ENCODE measurements around the gene GRN. TPM values are rescaled to one million over a fixed set of nuclear protein-coding genes. Genes with fewer than 3 reads are reported as not detected.

Gene GRN
- total and polyA plus RNA-seq, 2 of the 13 experiments (the other 11 are each of a cell fraction or from before 2014, with no cell fraction given), result 86.6 to 143 TPM

DNA sequence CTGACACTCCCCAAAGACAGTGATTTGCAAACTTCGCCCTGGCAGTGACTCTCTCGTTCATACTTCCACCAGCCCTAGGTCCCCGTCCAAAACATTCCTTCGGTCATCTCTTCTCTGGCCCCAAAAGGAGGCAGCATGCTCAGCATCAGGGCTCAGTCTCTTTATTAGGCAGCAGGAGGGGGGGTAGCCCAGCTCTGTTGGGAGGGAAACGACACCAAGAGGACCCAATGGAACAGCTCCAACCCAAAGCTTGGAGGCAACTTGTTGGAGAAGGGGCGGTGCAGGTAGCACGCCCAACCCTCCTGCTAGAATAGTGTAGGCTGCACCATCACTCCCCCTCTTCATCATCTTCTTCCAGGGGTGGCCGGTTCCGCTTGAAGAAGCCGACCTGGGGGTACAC is 26.9 kb downstream of the GRN start:
- no peak for FAIRE-seq
- WGBS (ENCODE audit: low lambda C conversion rate), result 64% methylated on average over 10 of the region's 10 CpGs

DNA sequence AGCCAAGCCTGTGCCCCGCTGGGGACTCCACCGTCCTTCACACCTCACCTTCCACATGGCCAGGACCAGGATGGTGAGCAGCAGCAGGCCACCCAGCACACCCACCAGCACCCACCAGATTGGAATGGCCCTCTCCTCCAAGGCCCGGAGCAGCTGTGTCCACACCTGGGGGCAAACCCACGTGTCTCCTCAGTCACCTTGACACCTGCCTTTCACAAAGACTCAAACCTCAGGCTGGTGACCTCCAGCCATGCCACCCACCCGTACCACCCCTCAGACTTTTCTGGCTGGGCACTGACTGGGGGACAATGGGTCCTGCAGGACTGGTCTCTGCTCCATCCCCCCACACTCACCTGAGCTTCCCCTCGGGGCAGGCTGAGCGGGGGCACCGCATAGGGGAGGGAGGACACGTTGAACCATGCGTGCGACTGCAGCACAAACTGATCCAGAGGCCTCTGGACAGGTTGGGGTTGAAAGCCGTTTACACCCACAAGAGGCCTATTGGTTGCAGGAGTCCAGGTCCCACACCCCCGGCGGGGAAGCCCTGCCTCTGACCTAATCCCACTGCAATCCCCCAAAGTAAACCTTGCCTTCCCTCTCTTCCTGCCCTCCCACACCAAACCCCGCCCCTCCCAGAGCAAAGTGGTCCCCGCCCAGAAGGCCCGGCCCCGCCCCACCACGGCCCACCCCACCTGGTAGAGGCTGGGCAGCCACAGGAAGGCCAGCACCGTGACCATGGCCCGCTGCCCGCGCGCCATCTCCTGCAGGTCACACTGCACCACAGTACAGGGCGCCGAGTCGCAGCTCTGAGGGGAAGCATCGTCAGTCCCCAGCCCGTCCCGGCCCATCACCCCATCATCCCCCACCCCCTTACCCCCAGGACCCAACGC is 29.4 kb downstream of the GRN start:
- no peak overlapping the region for H2AFZ ChIP-seq (ENCODE audit: low read length)
- CTCF ChIA-PET (ENCODE audit: low intra/inter-chr PET ratio, low total read pairs), result interaction anchor here (1.3 kb wide), 1 partner anchor 8 kb away, joined by 3 read pairs; no protein-coding TSS in a partner anchor
- ATAC-seq (peak; percentile 74), DNase-seq (ENCODE audit: low spot score) (peak; percentile 87), FAIRE-seq (no peak)
- peaks cover 0 to 12% of the 10 kb centered on the region in 2 experiments; a peak in 2 of 5 replicates for H3K27me3 ChIP-seq (ENCODE audit: control insufficient read depth in 1 of 2, insufficient read depth in 2 of 2, low read length in 2 of 2)
- H3K27ac ChIP-seq (ENCODE audit: extremely low read length, insufficient read depth, low read length), result no peak overlapping the region
- H3K79me2 ChIP-seq (ENCODE audit: insufficient read depth, low read length), result no peaks in the 10 kb centered on the region
- peaks cover 66% of the 10 kb centered on the region for H3K4me1 ChIP-seq (ENCODE audit: insufficient read depth, low read length)
- H3K4me2 ChIP-seq (ENCODE audit: low read depth, low read length), result peak overlapping the region; percentile 77
- in situ Hi-C loops (cut with HindIII; ENCODE audit: extremely low pct_ligation_motif_present, low pct_unique_long_range_greater_than_20kb) (no loop called here), intact Hi-C loops (cut with micrococcal nuclease; ENCODE audit: unreplicated experiment) (no loop called here)
- H3K9ac ChIP-seq (ENCODE audit: insufficient read depth, low read depth, low read length), result peak overlapping the region; percentile 27; the same call in 1 of the 2 replicates
- no peaks in the 10 kb centered on the region for H3K36me3 ChIP-seq (replicated peaks in 1 of 2; ENCODE audit: control insufficient read depth in 1 of 2, insufficient read depth in 2 of 2, low read length in 2 of 2)
- peak overlapping the region; percentile 14 to 55 (median 27); a peak in 5 of 6 replicates for H3K4me3 ChIP-seq (replicated peaks in 1 of 3; ENCODE audit: insufficient read depth in 1 of 3, low read depth in 2 of 3, low read length in 3 of 3)
- BruUV-seq (replicated peaks), result no TSS peak
- no peaks in the 10 kb centered on the region; the same call in 1 of the 2 replicates for H4K20me1 ChIP-seq (ENCODE audit: insufficient read depth, low read length)
- no peaks in the 10 kb centered on the region for H3K9me3 ChIP-seq (ENCODE audit: low read length)
- 15% methylated on average over 24 of the region's 31 CpGs for WGBS (ENCODE audit: low lambda C conversion rate)
- POLR2A ChIA-PET, result interaction anchor here (1.5 to 2.8 kb wide), 3 partner anchors 10 to 129 kb away, joined by 5 to 12 read pairs (median 7); partner anchors contain the start of gene GPATCH8
- TF ChIP-seq KAT7 (CRISPR knock-in tag; IDR thresholded peaks at IDR 0.05; ENCODE audit: borderline replicate concordance) (no peak), ZNF746 (CRISPR knock-in tag; IDR thresholded peaks at IDR 0.05) (peak; percentile 96), NKX3-1 (CRISPR knock-in tag; IDR thresholded peaks at IDR 0.05) (no peak), SAP130 (CRISPR knock-in tag; IDR thresholded peaks at IDR 0.05; ENCODE audit: low read depth) (peak; percentile 74), ZBTB7B (CRISPR knock-in tag; IDR thresholded peaks at IDR 0.05) (peak; percentile 57; the same call in 1 of the 2 replicates), ZNF782 (CRISPR knock-in tag; IDR thresholded peaks at IDR 0.05; ENCODE audit: borderline replicate concordance) (no peak; the same call in 1 of the 2 replicates), FOXA1 (IDR thresholded peaks at IDR 0.05) (no peak), FOXA1 (CRISPR knock-in tag; IDR thresholded peaks at IDR 0.05) (peak; percentile 67), ZNF501 (CRISPR knock-in tag; IDR thresholded peaks at IDR 0.05) (no peak; the same call in 1 of the 2 replicates), FIP1L1 (IDR thresholded peaks at IDR 0.05; ENCODE audit: borderline replicate concordance, insufficient read depth, low read depth, low read length) (no peak), ZNF382 (CRISPR knock-in tag; IDR thresholded peaks at IDR 0.05; ENCODE audit: borderline replicate concordance) (no peak), KDM5A (IDR thresholded peaks at IDR 0.05; ENCODE audit: borderline replicate concordance, low read length) (no peak)
- TF ChIP-seq, protein P1, sequence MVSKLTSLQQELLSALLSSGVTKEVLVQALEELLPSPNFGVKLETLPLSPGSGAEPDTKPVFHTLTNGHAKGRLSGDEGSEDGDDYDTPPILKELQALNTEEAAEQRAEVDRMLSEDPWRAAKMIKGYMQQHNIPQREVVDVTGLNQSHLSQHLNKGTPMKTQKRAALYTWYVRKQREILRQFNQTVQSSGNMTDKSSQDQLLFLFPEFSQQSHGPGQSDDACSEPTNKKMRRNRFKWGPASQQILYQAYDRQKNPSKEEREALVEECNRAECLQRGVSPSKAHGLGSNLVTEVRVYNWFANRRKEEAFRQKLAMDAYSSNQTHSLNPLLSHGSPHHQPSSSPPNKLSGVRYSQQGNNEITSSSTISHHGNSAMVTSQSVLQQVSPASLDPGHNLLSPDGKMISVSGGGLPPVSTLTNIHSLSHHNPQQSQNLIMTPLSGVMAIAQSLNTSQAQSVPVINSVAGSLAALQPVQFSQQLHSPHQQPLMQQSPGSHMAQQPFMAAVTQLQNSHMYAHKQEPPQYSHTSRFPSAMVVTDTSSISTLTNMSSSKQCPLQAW (CRISPR knock-in tag; IDR thresholded peaks at IDR 0.05), result peak; percentile 84

More for the DNA sequence above, 26.9 kb downstream of the GRN start:
- no peaks in the 10 kb centered on the region for H3K79me2 ChIP-seq (ENCODE audit: insufficient read depth, low read length)
- DNase-seq (ENCODE audit: low spot score), result no peak
- intact Hi-C loops (cut with micrococcal nuclease; ENCODE audit: unreplicated experiment), result no loop called here
- no peaks in the 10 kb centered on the region for H3K36me3 ChIP-seq (replicated peaks in 1 of 2; ENCODE audit: control insufficient read depth in 1 of 2, insufficient read depth in 2 of 2, low read length in 2 of 2)
- TF ChIP-seq SP2 (CRISPR knock-in tag; IDR thresholded peaks at IDR 0.05), result 0 out of 2 replicates have a peak, but pooled peaks have one; percentile 3
- TF ChIP-seq ZNF441 (CRISPR knock-in tag; IDR thresholded peaks at IDR 0.05; ENCODE audit: borderline replicate concordance), result no peak
- 0 out of 2 replicates have a peak, but pooled peaks have one; percentile 39 for TF ChIP-seq ZNF350 (CRISPR knock-in tag; IDR thresholded peaks at IDR 0.05; ENCODE audit: borderline replicate concordance, low read depth)
- no peak overlapping the region for H3K9ac ChIP-seq (ENCODE audit: insufficient read depth, low read depth, low read length)
- H4K20me1 ChIP-seq (ENCODE audit: insufficient read depth, low read length), result no peaks in the 10 kb centered on the region; the same call in 1 of the 2 replicates
- peak overlapping the region; percentile 25; the same call in 1 of the 2 replicates for H3K4me2 ChIP-seq (ENCODE audit: low read depth, low read length)
- ChIA-PET POLR2A (interaction anchor here (2.1 kb wide), 1 partner anchor 14 kb away, joined by 6 read pairs; no protein-coding TSS in a partner anchor), CTCF (ENCODE audit: low intra/inter-chr PET ratio, low total read pairs) (no interaction called here)
- in situ Hi-C loops (cut with HindIII; ENCODE audit: extremely low pct_ligation_motif_present, low pct_unique_long_range_greater_than_20kb), result no loop called here
- H2AFZ ChIP-seq (ENCODE audit: low read length), result no peak overlapping the region
- H3K27ac ChIP-seq (ENCODE audit: extremely low read length, insufficient read depth, low read length), result no peak overlapping the region
- no peak overlapping the region; a peak in 1 of 6 replicates for H3K4me3 ChIP-seq (replicated peaks in 1 of 3; ENCODE audit: insufficient read depth in 1 of 3, low read depth in 2 of 3, low read length in 3 of 3)
- no peaks in the 10 kb centered on the region for H3K27me3 ChIP-seq (ENCODE audit: control insufficient read depth in 1 of 2, insufficient read depth in 2 of 2, low read length in 2 of 2)
- no peak for ATAC-seq
- no peaks in the 10 kb centered on the region for H3K9me3 ChIP-seq (ENCODE audit: low read length)
- BruUV-seq (replicated peaks), result no TSS peak
- H3K4me1 ChIP-seq (ENCODE audit: insufficient read depth, low read length), result peaks cover 90% of the 10 kb centered on the region
